Kidney epithelial cell (primary cell): ENCODE results near the gene RNF166. TPM values are rescaled to one million over a fixed set of nuclear protein-coding genes. Genes with fewer than 3 reads are reported as not detected.

Experiments used
- DNase-seq: peaks from one replicate; pipeline ENCODE4 v3.0.0-alpha.2; 2010; ENCODE audit warnings: low read depth
- H3K27me3 ChIP-seq: 2 replicates; pipeline ENCODE4 v1.6.0; 2011; ENCODE audit warnings: low read length; ENCODE audit not compliant: control insufficient read depth, insufficient read depth
- H3K36me3 ChIP-seq: 2 replicates; pipeline ENCODE4 v1.5.1; 2011; ENCODE audit warnings: low read length; ENCODE audit not compliant: control insufficient read depth, insufficient read depth
- H3K4me3 ChIP-seq: 2 replicates; pipeline ENCODE4 v1.5.1; 2011; ENCODE audit warnings: low read depth, mild to moderate bottlenecking, control low read depth, low read length
- CTCF ChIP-seq: IDR thresholded peaks from 2 replicates; pipeline ENCODE4 v1.5.1; 2011; ENCODE audit warnings: mild to moderate bottlenecking, moderate library complexity, low read length, control low read depth, inconsistent platforms; ENCODE audit not compliant: insufficient read depth, poor library complexity, severe bottlenecking
- total RNA-seq: library from RNA; depleted of rRNA; stranded (reverse); fragments of >200 nt; gene quantifications from 2 replicates; pipeline ENCODE4 v1.2.3, GENCODE V29; 2015

The RNF166 gene
- total RNA-seq, 1 donor from 2014 or later = 33.0 TPM

DNA sequence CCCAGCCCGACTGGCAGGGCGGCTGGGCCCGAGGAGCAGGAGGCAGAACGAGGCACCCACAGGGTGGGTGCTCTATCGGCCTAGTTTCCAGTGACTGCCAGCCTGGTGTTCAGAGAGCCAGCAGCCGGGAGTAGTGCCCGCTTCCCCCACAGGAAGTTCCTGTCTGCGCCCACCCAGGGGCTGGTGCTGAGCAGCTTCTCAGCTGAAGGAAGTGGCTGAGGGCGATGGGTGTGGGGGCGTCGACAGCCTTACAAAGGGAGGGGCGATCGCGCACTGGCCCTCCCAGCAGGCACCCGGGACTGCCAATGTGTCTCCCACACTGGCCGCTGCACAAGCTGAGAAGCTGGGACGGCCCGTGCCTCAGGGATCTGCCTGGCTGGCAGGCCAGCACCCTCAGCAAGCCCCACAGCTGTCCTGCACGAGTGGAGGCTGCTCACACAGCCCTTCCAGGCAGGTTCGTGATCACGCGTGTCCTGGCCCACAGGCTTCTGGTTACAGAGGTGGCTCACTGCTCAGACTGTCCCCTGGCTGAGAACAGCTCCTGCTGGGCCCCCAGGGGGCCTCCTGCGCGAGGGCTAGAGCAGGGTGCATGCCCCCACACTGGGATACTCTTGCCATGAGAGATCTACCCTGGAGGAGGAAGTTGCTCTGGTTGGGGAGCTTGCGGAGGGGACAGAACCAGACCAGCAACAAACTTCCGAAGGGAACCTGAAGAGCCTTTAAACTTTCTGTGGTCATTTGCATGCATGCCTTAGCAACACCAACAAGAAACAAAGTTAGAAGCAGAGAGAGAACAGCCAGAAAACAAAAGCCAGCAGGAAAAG is 2.5 kb downstream of the RNF166 start:
- no peak for DNase-seq
- Histone ChIP-seq H3K27me3 (no peaks in the 10 kb centered on the region), H3K4me3 (no peak overlapping the region), H3K36me3 (no peaks in the 10 kb centered on the region)
- TF ChIP-seq CTCF = no peak

- no peak for DNase-seq
- H3K27me3 ChIP-seq = no peaks in the 10 kb centered on the region
- TF ChIP-seq CTCF = no peak
- no peaks in the 10 kb centered on the region for H3K36me3 ChIP-seq
- H3K4me3 ChIP-seq = no peak overlapping the region
Observed at GRCh38 chr16:88702371-88703210, 3.6 kb downstream of the RNF166 start.

DNA sequence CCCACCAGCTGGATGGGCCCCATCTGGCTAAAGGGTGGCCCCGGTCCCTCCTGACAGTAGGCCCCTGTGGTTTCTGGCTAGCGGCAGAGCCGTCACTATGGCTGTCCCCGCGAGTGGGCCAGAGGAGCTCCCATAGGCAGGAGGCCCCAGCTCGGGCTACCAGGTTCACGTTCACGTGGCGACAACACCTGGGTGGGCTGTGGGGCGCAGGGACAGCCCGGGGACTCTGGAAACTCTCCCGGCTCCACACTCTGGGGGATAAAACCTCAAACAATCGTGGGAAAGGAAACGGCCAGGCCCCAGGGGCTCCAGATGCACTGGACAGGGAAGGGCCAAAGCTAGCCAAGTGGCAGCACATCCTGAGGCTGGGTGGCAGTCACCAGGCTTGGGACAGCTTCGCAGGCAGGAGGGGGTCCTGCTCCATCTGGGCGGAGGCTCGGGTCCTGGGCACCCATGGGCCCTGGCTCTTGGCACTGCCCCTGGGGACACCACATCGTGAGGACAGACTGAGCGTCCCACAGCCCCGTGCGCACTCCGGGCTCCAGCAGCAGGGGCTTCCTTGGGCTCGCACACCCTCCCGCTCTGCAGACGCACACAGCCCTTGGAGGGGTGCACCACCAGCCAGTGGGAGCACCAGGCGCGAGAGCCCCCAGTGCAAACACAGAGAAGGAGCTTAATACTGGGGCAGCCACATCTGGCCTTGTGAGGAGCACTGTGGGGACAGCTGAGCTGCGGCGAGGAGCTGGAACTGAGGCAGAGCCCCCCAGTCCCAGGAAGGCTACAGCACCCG is 4.4 kb downstream of the RNF166 start:
- no peak for DNase-seq
- H3K4me3 ChIP-seq = no peak overlapping the region
- H3K36me3 ChIP-seq = no peaks in the 10 kb centered on the region
- TF ChIP-seq CTCF = no peak
- no peaks in the 10 kb centered on the region for H3K27me3 ChIP-seq

DNA sequence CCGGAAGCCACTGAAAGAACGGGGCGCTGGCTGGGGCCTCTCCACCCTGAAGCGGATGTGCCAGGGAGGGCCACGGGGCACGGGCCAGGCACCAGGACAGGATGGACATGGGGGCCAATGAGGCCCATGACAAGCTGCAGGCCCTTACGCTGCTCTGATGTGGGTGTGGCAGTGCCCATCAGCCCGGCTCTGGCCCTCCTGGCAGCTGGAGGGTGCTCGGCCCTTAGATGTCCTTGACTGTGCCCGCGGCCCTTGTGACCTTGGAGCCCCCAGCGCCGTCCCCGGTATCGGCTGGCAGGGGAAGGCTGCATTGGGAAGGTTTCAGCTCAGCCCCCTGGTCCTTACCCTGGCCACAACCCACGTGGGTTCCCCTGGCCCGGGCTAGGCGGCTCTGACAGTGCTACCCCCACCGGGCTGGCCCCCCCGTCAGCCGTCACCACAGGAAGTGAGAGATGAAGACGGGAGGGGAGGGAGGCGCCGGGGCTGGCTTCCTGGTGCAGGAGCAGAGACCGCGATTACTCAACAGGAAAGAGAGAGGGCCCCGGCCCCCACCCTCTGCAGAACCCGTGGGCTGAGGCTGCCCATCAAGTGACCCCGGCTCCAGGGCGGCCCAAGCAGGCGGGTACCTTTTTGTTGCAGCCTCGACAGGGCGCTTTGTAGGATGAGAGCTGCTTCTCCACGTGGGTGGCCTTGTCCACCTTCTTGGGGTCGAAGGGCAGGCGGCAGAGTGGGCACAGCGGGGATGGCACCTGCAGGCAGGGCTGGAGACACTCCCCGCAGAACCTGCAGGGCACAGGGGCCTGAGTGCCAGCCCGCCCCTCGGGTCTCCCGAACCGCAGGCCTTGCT is 5.3 kb downstream of the RNF166 start:
- DNase-seq = peak; percentile 56
- Histone ChIP-seq H3K4me3 (no peak overlapping the region), H3K27me3 (no peaks in the 10 kb centered on the region), H3K36me3 (no peaks in the 10 kb centered on the region)
- no peak for TF ChIP-seq CTCF

DNA sequence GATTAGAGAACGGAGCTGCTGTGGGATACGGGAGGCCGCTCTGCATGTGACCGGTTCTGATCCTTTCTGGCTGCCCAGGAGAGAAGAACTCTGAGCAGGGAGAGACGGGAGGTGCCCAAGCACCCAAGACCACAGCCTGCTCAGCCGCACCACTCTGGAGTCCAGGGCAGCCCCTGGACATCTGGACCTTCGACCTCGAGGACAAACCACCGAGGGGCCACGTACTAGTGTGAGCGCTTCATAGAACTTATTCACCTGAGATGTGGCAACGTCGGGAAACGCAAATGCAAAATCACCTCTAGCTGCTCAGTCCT is 5.9 kb downstream of the RNF166 start:
- Histone ChIP-seq H3K27me3 (no peaks in the 10 kb centered on the region), H3K36me3 (no peaks in the 10 kb centered on the region), H3K4me3 (no peak overlapping the region)
- no peak for TF ChIP-seq CTCF
- no peak for DNase-seq
